Chondrocyte (in vitro differentiated cells): ENCODE results near the gene ACTR8. TPM values are rescaled to one million over a fixed set of nuclear protein-coding genes. Genes with fewer than 3 reads are reported as not detected.

Experiments used
- DNase-seq: peaks from one replicate; pipeline ENCODE4 v3.0.0; 2021; ENCODE audit warnings: mixed read lengths, low spot score
- H3K27ac Mint-ChIP-seq: one replicate; pipeline ENCODE4 v1.8.0; 2021; ENCODE audit warnings: mild to moderate bottlenecking, moderate library complexity, mixed read lengths; ENCODE audit not compliant: unreplicated experiment
- H3K27me3 Mint-ChIP-seq: 2 replicates; pipeline ENCODE4 v1.8.0; 2021; ENCODE audit warnings: low read depth, mixed read lengths
- H3K36me3 Mint-ChIP-seq: 2 replicates; pipeline ENCODE4 v1.8.0; 2021; ENCODE audit warnings: low read depth, mixed read lengths
- H3K4me1 Mint-ChIP-seq: 2 replicates; pipeline ENCODE4 v1.8.0; 2021; ENCODE audit warnings: low read depth, mild to moderate bottlenecking, mixed read lengths
- H3K4me3 Mint-ChIP-seq: one replicate; pipeline ENCODE4 v1.8.0; 2021; ENCODE audit warnings: mild to moderate bottlenecking, moderate library complexity, mixed read lengths; ENCODE audit not compliant: unreplicated experiment
- H3K9me3 Mint-ChIP-seq: 2 replicates; pipeline ENCODE4 v1.8.0; 2021; ENCODE audit warnings: low read depth, mixed read lengths
- CTCF ChIP-seq: fragments of 200-600 bp; sonication (generic); IDR thresholded peaks from 2 replicates; pipeline ENCODE4 v1.5.0; 2021; ENCODE audit warnings: antibody characterized with exemption, mild to moderate bottlenecking, moderate library complexity
- total RNA-seq: library from RNA; stranded (reverse); gene quantifications from 3 replicates; pipeline ENCODE4 v1.2.1, GENCODE V29; 2021

Gene ACTR8
- total RNA-seq, 1 donor from 2014 or later, result 37.0 TPM

- TF ChIP-seq CTCF, result no peak
- Mint-ChIP-seq H3K4me3 (no peak overlapping the region), H3K9me3 (no peaks in the 10 kb centered on the region), H3K27ac (no peak overlapping the region), H3K27me3 (no peaks in the 10 kb centered on the region), H3K36me3 (no peaks in the 10 kb centered on the region), H3K4me1 (no peaks in the 10 kb centered on the region)
- DNase-seq, result no peak
Measured at GRCh38 chr3:53826048-53826447, 55.9 kb downstream of the ACTR8 start.

GRCh38 chr3:53824795-53825194 lies 57.2 kb downstream of the ACTR8 start:
- no peaks in the 10 kb centered on the region for H3K4me1 Mint-ChIP-seq
- no peak overlapping the region for H3K4me3 Mint-ChIP-seq
- TF ChIP-seq CTCF, result no peak
- no peaks in the 10 kb centered on the region for H3K9me3 Mint-ChIP-seq
- no peaks in the 10 kb centered on the region for H3K27me3 Mint-ChIP-seq
- H3K27ac Mint-ChIP-seq, result no peak overlapping the region
- no peaks in the 10 kb centered on the region for H3K36me3 Mint-ChIP-seq
- no peak for DNase-seq

GRCh38 chr3:53823956-53824657 lies 57.8 kb downstream of the ACTR8 start:
- H3K9me3 Mint-ChIP-seq, result no peaks in the 10 kb centered on the region
- TF ChIP-seq CTCF, result no peak
- no peaks in the 10 kb centered on the region for H3K27me3 Mint-ChIP-seq
- H3K4me3 Mint-ChIP-seq, result no peak overlapping the region
- no peak overlapping the region for H3K27ac Mint-ChIP-seq
- no peak for DNase-seq
- no peaks in the 10 kb centered on the region for H3K36me3 Mint-ChIP-seq
- no peaks in the 10 kb centered on the region for H3K4me1 Mint-ChIP-seq

GRCh38 chr3:53823026-53823955 lies 58.7 kb downstream of the ACTR8 start:
- peak; percentile 86 for DNase-seq
- Mint-ChIP-seq H3K9me3 (no peaks in the 10 kb centered on the region), H3K4me1 (no peaks in the 10 kb centered on the region), H3K36me3 (no peaks in the 10 kb centered on the region), H3K4me3 (no peak overlapping the region), H3K27ac (no peak overlapping the region), H3K27me3 (no peaks in the 10 kb centered on the region)
- TF ChIP-seq CTCF, result no peak

GRCh38 chr3:53822331-53822741 lies 59.6 kb downstream of the ACTR8 start:
- Mint-ChIP-seq H3K4me1 (no peaks in the 10 kb centered on the region), H3K27ac (no peak overlapping the region), H3K36me3 (no peaks in the 10 kb centered on the region), H3K4me3 (no peak overlapping the region), H3K27me3 (no peaks in the 10 kb centered on the region), H3K9me3 (no peaks in the 10 kb centered on the region)
- DNase-seq, result peak; percentile 74
- TF ChIP-seq CTCF, result no peak
